Measurements from ENCODE around the gene HS3ST6. TPM values are rescaled to one million over a fixed set of nuclear protein-coding genes. Genes with fewer than 3 reads are reported as not detected.

Gene HS3ST6
- total and polyA plus RNA-seq, 9 of the 15 experiments (the other 6 are each of a cell fraction or from before 2014, with no cell fraction given), result not detected

DNA sequence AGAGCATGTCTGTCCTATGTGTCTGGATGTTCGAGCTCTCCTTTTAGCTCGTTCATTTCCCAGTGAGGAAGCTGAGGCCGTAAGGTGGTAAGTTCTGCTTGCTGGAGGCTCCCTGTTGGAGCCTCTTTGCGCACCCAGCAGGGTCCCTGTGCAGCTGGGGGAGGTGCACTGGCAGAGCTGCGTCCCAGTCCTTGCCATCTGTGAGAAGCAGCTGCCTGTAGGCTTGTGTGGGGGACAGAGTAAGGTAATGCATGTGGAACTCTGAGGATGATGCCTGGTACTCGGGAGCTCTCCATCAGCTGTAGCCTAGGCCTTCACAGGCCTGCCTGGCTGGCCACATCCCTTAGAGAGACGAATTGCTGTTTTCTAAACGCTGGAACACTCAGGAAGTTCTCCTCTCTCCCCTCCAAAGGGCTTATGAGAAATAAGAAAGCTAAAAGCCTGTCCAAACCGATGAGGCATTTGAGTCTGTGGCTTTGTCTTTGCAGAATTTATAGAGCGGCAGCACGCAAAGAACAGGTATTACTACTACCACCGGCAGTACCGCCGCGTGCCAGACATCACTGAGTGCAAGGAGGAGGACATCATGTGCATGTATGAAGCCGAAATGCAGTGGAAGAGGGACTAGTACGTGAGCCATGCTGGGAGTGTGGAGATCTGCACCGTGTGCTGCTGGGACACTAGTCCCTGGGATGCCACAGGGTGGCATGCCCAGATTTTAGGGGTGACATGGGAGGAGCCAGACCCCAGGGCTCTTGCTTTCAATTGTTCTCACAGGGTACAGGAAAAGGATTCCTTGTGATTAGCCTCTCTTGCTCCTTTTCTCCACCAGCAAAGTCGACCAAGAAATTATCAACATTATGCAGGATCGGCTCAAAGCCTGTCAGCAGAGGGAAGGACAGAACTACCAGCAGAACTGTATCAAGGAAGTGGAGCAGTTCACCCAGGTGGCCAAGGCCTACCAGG, 42.7 kb upstream of the HS3ST6 start:
- Histone ChIP-seq H3K79me2 (ENCODE audit: control insufficient read depth, insufficient read depth, low read length) (peaks cover 67% of the 10 kb centered on the region), H3K4me1 (replicated peaks in 1 of 2; ENCODE audit: control insufficient read depth in 2 of 2, insufficient read depth in 2 of 2, low read length in 2 of 2) (peaks cover 8 to 49% of the 10 kb centered on the region in 2 experiments; a peak in 4 of 5 replicates), H3K9ac (ENCODE audit: insufficient read depth in 1 of 2, low read depth in 2 of 2, low read length in 2 of 2) (peak overlapping the region; percentile 75 to 94), H3K9me1 (ENCODE audit: control insufficient read depth, insufficient read depth, low read length) (no peaks in the 10 kb centered on the region), H3K4me3 (peak overlapping the region; percentile 65), H4K20me1 (replicated peaks; ENCODE audit: control insufficient read depth, insufficient read depth, low read length) (peaks cover 35% of the 10 kb centered on the region), H3K27me3 (ENCODE audit: control insufficient read depth in 2 of 2, insufficient read depth in 2 of 2, low read length in 2 of 2) (no peaks in the 10 kb centered on the region), H3K36me3 (ENCODE audit: control insufficient read depth, insufficient read depth, low read length) (peaks cover 38% of the 10 kb centered on the region), H3K9me3 (replicated peaks; ENCODE audit: control insufficient read depth, insufficient read depth, low read depth, low read length) (no peaks in the 10 kb centered on the region), H2AFZ (ENCODE audit: low read depth, low read length) (no peak overlapping the region), H3K4me2 (ENCODE audit: insufficient read depth, low read length) (peak overlapping the region; percentile 100), H3K27ac (ENCODE audit: extremely low read depth, low read depth, low read length) (peak overlapping the region; percentile 83)
- peak; percentile 81 for FAIRE-seq
- 4% methylated on average over 19 of the region's 20 CpGs for WGBS (ENCODE audit: insufficient coverage, low coverage, missing lambda C conversion rate)
- intact Hi-C loops (cut with micrococcal nuclease) (no loop called here), in situ Hi-C loops (cut with MboI) (no loop called here)
- ChIA-PET POLR2A (interaction anchor here (0.6 to 3.0 kb wide), 17 partner anchors 9 to 1586 kb away, joined by 3 to 13 read pairs (median 3); partner anchors contain the start of genes EME2, MRPS34, MSRB1 and NUBP2), CTCF (ENCODE audit: low intra/inter-chr PET ratio) (interaction anchor here (0.6 kb wide), 1 partner anchor 1722 kb away, joined by 3 read pairs; no protein-coding TSS in a partner anchor)
- ATAC-seq, result peak; percentile 53
- peak in 1 of 4 experiments; percentile 75 for DNase-seq (ENCODE audit: extremely low read depth in 1 of 4, low spot score in 3 of 4)
- TSS peak; percentile 35 for BruUV-seq (replicated peaks)
- TF ChIP-seq, protein P1, sequence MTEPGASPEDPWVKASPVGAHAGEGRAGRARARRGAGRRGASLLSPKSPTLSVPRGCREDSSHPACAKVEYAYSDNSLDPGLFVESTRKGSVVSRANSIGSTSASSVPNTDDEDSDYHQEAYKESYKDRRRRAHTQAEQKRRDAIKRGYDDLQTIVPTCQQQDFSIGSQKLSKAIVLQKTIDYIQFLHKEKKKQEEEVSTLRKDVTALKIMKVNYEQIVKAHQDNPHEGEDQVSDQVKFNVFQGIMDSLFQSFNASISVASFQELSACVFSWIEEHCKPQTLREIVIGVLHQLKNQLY (CRISPR knock-in tag; conservative IDR thresholded peaks at IDR 0.05), result 0 out of 4 replicates have a peak, but pooled peaks of 1 of the 2 experiments have one; percentile 6
- TF ChIP-seq RFX7 (CRISPR knock-in tag; IDR thresholded peaks at IDR 0.05) (peak; percentile 79), BDP1 (IDR thresholded peaks at IDR 0.05; ENCODE audit: insufficient read depth, insufficient read length) (no peak), ZNF780A (CRISPR knock-in tag; IDR thresholded peaks at IDR 0.05) (no peak), PTRF (tag; IDR thresholded peaks at IDR 0.05) (no peak), ZFP1 (CRISPR knock-in tag; IDR thresholded peaks at IDR 0.05) (no peak), STAT5A (IDR thresholded peaks at IDR 0.05; ENCODE audit: borderline replicate concordance, low read length) (peak; percentile 65; the same call in 1 of the 2 replicates), CBFA2T2 (conservative IDR thresholded peaks at IDR 0.05) (no peak), NFIX (CRISPR knock-in tag; IDR thresholded peaks at IDR 0.05; ENCODE audit: low read depth) (no peak), TAF9B (IDR thresholded peaks at IDR 0.05; ENCODE audit: partially characterized antibody) (no peak), ZNF695 (CRISPR knock-in tag; IDR thresholded peaks at IDR 0.05) (0 out of 2 replicates have a peak, but pooled peaks have one; percentile 52), ZNF444 (CRISPR knock-in tag; IDR thresholded peaks at IDR 0.05) (0 out of 2 replicates have a peak, but pooled peaks have one; percentile 53), ZNF263 (CRISPR knock-in tag; IDR thresholded peaks at IDR 0.05; ENCODE audit: borderline replicate concordance) (0 out of 2 replicates have a peak, but pooled peaks have one; percentile 3), NFIC (IDR thresholded peaks at IDR 0.05) (peak; percentile 42; the same call in 1 of the 2 replicates), ZNF586 (CRISPR knock-in tag; conservative IDR thresholded peaks at IDR 0.05) (peak; percentile 47; the same call in 1 of the 2 replicates)
- TF ChIP-seq, protein P2, sequence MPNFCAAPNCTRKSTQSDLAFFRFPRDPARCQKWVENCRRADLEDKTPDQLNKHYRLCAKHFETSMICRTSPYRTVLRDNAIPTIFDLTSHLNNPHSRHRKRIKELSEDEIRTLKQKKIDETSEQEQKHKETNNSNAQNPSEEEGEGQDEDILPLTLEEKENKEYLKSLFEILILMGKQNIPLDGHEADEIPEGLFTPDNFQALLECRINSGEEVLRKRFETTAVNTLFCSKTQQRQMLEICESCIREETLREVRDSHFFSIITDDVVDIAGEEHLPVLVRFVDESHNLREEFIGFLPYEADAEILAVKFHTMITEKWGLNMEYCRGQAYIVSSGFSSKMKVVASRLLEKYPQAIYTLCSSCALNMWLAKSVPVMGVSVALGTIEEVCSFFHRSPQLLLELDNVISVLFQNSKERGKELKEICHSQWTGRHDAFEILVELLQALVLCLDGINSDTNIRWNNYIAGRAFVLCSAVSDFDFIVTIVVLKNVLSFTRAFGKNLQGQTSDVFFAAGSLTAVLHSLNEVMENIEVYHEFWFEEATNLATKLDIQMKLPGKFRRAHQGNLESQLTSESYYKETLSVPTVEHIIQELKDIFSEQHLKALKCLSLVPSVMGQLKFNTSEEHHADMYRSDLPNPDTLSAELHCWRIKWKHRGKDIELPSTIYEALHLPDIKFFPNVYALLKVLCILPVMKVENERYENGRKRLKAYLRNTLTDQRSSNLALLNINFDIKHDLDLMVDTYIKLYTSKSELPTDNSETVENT (CRISPR knock-in tag; IDR thresholded peaks at IDR 0.05), result peak; percentile 81; the same call in 1 of the 2 replicates
- TF ChIP-seq, protein P3, sequence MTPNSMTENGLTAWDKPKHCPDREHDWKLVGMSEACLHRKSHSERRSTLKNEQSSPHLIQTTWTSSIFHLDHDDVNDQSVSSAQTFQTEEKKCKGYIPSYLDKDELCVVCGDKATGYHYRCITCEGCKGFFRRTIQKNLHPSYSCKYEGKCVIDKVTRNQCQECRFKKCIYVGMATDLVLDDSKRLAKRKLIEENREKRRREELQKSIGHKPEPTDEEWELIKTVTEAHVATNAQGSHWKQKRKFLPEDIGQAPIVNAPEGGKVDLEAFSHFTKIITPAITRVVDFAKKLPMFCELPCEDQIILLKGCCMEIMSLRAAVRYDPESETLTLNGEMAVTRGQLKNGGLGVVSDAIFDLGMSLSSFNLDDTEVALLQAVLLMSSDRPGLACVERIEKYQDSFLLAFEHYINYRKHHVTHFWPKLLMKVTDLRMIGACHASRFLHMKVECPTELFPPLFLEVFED (CRISPR knock-in tag; conservative IDR thresholded peaks at IDR 0.05), result peak; percentile 97
